PC-9 (cell line): ENCODE results near the gene EPG5.

Experiments
- CTCF ChIP-seq: fragments of 200-600 bp; sonication (generic); conservative IDR thresholded peaks from 2 replicates; pipeline ENCODE4 v1.6.1; 2017; ENCODE audit warnings: mixed run types, antibody characterized with exemption, mild to moderate bottlenecking, moderate library complexity
- EZH2 ChIP-seq: fragments of 200-600 bp; sonication (generic); IDR thresholded peaks from 2 replicates; pipeline ENCODE4 v1.8.0; 2017; ENCODE audit warnings: antibody characterized with exemption, low read depth

DNA sequence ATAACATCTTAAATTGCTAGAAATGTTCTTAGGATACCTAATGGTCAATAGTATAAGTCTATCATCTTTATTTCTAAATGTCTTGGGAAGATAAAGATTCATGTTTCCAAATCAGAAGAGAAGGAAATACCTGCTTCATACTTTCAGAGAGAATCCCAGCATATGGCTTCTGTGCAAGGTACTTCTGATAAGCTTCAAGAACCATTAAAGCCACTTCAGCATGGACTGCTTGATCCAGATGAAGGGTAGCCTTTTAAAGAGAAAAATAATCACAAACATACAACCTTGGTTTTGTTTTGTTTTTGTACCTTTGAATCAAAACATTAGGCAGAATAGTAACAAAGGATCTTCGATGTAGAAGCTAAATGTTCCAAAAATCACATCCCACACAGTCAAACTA lies 44.0 kb downstream of the EPG5 start:
- TF ChIP-seq EZH2, result no peak
- no peak for TF ChIP-seq CTCF
